Measurements from ENCODE around the gene UBE2I. TPM values are rescaled to one million over a fixed set of nuclear protein-coding genes. Genes with fewer than 3 reads are reported as not detected.
"Not testable (repeated sequence)": the region's sequence is repeated elsewhere in the genome, so short reads cannot be mapped to it uniquely, and the experiment has no call there.

The UBE2I gene
- total RNA-seq, 1 experiment from 2014 or later, result 290 TPM

DNA sequence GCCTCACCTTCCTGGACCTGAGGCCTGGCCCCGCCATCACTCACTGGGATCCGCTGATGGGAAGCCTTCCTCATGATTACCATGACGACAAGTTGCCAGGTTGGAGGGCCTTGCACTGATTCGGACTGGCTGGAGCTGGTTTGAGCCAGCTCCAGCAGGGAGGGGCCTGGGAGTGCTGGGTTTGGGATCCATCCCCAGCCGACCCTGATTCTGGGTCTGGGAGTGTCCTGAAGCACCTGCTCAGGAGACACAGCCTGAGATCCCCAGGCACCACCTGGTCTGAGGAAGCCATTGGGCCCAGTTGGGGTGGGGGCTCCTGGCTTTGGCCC, 18.1 kb downstream of the UBE2I start:
- Histone ChIP-seq H4K20me1 (ENCODE audit: control insufficient read depth, insufficient read depth, insufficient read length) (no peaks in the 10 kb centered on the region), H3K9me3 (ENCODE audit: control insufficient read depth, low read depth, low read length) (no peaks in the 10 kb centered on the region), H2AK5ac (ENCODE audit: insufficient read length, low read length) (no peak overlapping the region), H3K4me1 (ENCODE audit: insufficient read depth, low read length) (no peaks in the 10 kb centered on the region), H4K91ac (ENCODE audit: insufficient read length, low read depth, low read length) (peak overlapping the region; percentile 46), H3K9ac (ENCODE audit: extremely low read depth, insufficient read length, low read length) (no peak overlapping the region), H2AFZ (ENCODE audit: low read length) (no peak overlapping the region), H2BK15ac (ENCODE audit: low read depth, low read length) (no peak overlapping the region), H2BK5ac (ENCODE audit: insufficient read length, low read length) (no peak overlapping the region), H3K23me2 (ENCODE audit: insufficient read length, low read depth, low read length, poor library complexity, severe bottlenecking) (peaks cover 8% of the 10 kb centered on the region), H3K27me3 (ENCODE audit: insufficient read depth, low read length) (no peaks in the 10 kb centered on the region; the same call in 1 of the 2 replicates), H3K14ac (ENCODE audit: insufficient read depth, low read length) (no peak overlapping the region; the same call in 1 of the 2 replicates), H3K27ac (ENCODE audit: insufficient read length, low read depth, low read length) (no peak overlapping the region), H4K5ac (ENCODE audit: insufficient read length, low read depth, low read length) (no peak overlapping the region), H3T11ph (ENCODE audit: low read length) (no peak overlapping the region), H2BK12ac (ENCODE audit: insufficient read length, low read depth, low read length) (no peak overlapping the region), H3K56ac (ENCODE audit: insufficient read length, low read depth, low read length) (no peak overlapping the region), H3K4me2 (ENCODE audit: insufficient read depth, insufficient read length, low read length) (no peak overlapping the region), H3K23ac (ENCODE audit: insufficient read length, low read depth, low read length) (no peak overlapping the region), H4K8ac (replicated peaks; ENCODE audit: insufficient read length, low read depth, low read length) (no peak overlapping the region), H2BK120ac (ENCODE audit: low read depth, low read length, poor library complexity, severe bottlenecking) (no peak overlapping the region), H2BK20ac (ENCODE audit: low read depth, low read length, poor library complexity, severe bottlenecking) (no peak overlapping the region), H3K18ac (ENCODE audit: insufficient read length, low read depth, low read length) (no peak overlapping the region), H3K79me2 (ENCODE audit: insufficient read depth, low read length) (no peaks in the 10 kb centered on the region), H3K4ac (ENCODE audit: low read depth, low read length) (no peak overlapping the region), H3K79me1 (ENCODE audit: insufficient read depth, low read depth, low read length, poor library complexity, severe bottlenecking) (no peaks in the 10 kb centered on the region)
- Mint-ChIP-seq H3K9me3 (no peaks in the 10 kb centered on the region), H3K27ac (no peak overlapping the region), H3K4me3 (no peak overlapping the region), H3K4me1 (peaks cover 9 to 18% of the 10 kb centered on the region in 2 experiments), H3K36me3 (ENCODE audit: insufficient read depth in 1 of 3, low read depth in 3 of 3) (peaks cover 2 to 26% (median 17%) of the 10 kb centered on the region in 3 experiments), H3K27me3 (ENCODE audit: low read depth) (peaks cover 8% of the 10 kb centered on the region)
- DNase-seq, result no peak
- WGBS (ENCODE audit: extremely low coverage, insufficient read length, low lambda C conversion rate), result no CpG with 5 or more reads among the region's 5 CpGs
- TF ChIP-seq, protein P1, sequence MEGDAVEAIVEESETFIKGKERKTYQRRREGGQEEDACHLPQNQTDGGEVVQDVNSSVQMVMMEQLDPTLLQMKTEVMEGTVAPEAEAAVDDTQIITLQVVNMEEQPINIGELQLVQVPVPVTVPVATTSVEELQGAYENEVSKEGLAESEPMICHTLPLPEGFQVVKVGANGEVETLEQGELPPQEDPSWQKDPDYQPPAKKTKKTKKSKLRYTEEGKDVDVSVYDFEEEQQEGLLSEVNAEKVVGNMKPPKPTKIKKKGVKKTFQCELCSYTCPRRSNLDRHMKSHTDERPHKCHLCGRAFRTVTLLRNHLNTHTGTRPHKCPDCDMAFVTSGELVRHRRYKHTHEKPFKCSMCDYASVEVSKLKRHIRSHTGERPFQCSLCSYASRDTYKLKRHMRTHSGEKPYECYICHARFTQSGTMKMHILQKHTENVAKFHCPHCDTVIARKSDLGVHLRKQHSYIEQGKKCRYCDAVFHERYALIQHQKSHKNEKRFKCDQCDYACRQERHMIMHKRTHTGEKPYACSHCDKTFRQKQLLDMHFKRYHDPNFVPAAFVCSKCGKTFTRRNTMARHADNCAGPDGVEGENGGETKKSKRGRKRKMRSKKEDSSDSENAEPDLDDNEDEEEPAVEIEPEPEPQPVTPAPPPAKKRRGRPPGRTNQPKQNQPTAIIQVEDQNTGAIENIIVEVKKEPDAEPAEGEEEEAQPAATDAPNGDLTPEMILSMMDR (conservative IDR thresholded peaks at IDR 0.05), result no peak

- not testable (repeated sequence) for H4K8ac ChIP-seq (replicated peaks; ENCODE audit: insufficient read length, low read depth, low read length); H3K9me3 Mint-ChIP-seq; H4K5ac ChIP-seq (ENCODE audit: insufficient read length, low read depth, low read length); H2BK20ac ChIP-seq (ENCODE audit: low read depth, low read length, poor library complexity, severe bottlenecking); H3K79me2 ChIP-seq (ENCODE audit: insufficient read depth, low read length); H3K27ac ChIP-seq (ENCODE audit: insufficient read length, low read depth, low read length); H3K9ac ChIP-seq (ENCODE audit: extremely low read depth, insufficient read length, low read length); H2AK5ac ChIP-seq (ENCODE audit: insufficient read length, low read length); H3K18ac ChIP-seq (ENCODE audit: insufficient read length, low read depth, low read length); H3K4ac ChIP-seq (ENCODE audit: low read depth, low read length); H3K56ac ChIP-seq (ENCODE audit: insufficient read length, low read depth, low read length); H2BK15ac ChIP-seq (ENCODE audit: low read depth, low read length); H3K4me2 ChIP-seq (ENCODE audit: insufficient read depth, insufficient read length, low read length); H3K14ac ChIP-seq (ENCODE audit: insufficient read depth, low read length); H4K91ac ChIP-seq (ENCODE audit: insufficient read length, low read depth, low read length); H3T11ph ChIP-seq (ENCODE audit: low read length); H2BK120ac ChIP-seq (ENCODE audit: low read depth, low read length, poor library complexity, severe bottlenecking); H3K27me3 ChIP-seq (ENCODE audit: insufficient read depth, low read length); H3K4me1 ChIP-seq (ENCODE audit: insufficient read depth, low read length); DNase-seq; H3K23ac ChIP-seq (ENCODE audit: insufficient read length, low read depth, low read length); H4K20me1 ChIP-seq (ENCODE audit: control insufficient read depth, insufficient read depth, insufficient read length); H2BK12ac ChIP-seq (ENCODE audit: insufficient read length, low read depth, low read length); H2AFZ ChIP-seq (ENCODE audit: low read length); H3K4me3 Mint-ChIP-seq; H3K79me1 ChIP-seq (ENCODE audit: insufficient read depth, low read depth, low read length, poor library complexity, severe bottlenecking); H3K9me3 ChIP-seq (ENCODE audit: control insufficient read depth, low read depth, low read length); H2BK5ac ChIP-seq (ENCODE audit: insufficient read length, low read length)
- Mint-ChIP-seq H3K36me3 (ENCODE audit: insufficient read depth in 1 of 3, low read depth in 3 of 3) (peaks cover 2 to 22% (median 17%) of the 10 kb centered on the region in 3 experiments), H3K27ac (peak overlapping the region in 1 of 3 experiments; percentile 76; a peak in 1 of 7 replicates), H3K27me3 (ENCODE audit: low read depth) (peaks cover 11% of the 10 kb centered on the region), H3K4me1 (peaks cover 12 to 20% of the 10 kb centered on the region in 2 experiments)
- H3K23me2 ChIP-seq (ENCODE audit: insufficient read length, low read depth, low read length, poor library complexity, severe bottlenecking), result peaks cover 12% of the 10 kb centered on the region
- WGBS (ENCODE audit: extremely low coverage, insufficient read length, low lambda C conversion rate), result no CpG with 5 or more reads among the region's 20 CpGs
Measured at GRCh38 chr16:1328136-1328535, 18.7 kb downstream of the UBE2I start.

Measured in H9 (cell line).